K562 (cell line): Measurements from ENCODE around the gene LGALS8. TPM values are rescaled to one million over a fixed set of nuclear protein-coding genes. Genes with fewer than 3 reads are reported as not detected.

Source experiments
- ADNP ChIP-seq: fragments of 200-800 bp; sonication (Bioruptor generic); IDR thresholded peaks from 2 replicates; pipeline ENCODE4 v1.6.1; 2016; ENCODE audit warnings: missing genetic modification characterization, missing compliant biosample characterization
- ATF6 ChIP-seq: sonication (generic); formaldehyde crosslinking; IDR thresholded peaks from 2 replicates; pipeline ENCODE4 v1.4.0; 2020; ENCODE audit warnings: mild to moderate bottlenecking, missing genetic modification reagents
- CHD1 ChIP-seq: fragments of 200-600 bp; sonication (generic); IDR thresholded peaks from one replicate; pipeline ENCODE4 v1.6.1; 2012; ENCODE audit warnings: mild to moderate bottlenecking, moderate library complexity, low read length, inconsistent platforms
- CHD2 ChIP-seq: IDR thresholded peaks from 2 replicates; pipeline ENCODE4 v1.6.1; 2011; ENCODE audit warnings: low read depth, low read length
- DIDO1 ChIP-seq: fragments of 450-650 bp; IDR thresholded peaks from 2 replicates; pipeline ENCODE4 v1.6.1; 2016; ENCODE audit warnings: low read depth, missing biosample characterization, missing genetic modification characterization
- GTF3C2 ChIP-seq: IDR thresholded peaks from 3 replicates; pipeline ENCODE4 v1.6.1; 2011; ENCODE audit warnings: borderline replicate concordance, mild to moderate bottlenecking, moderate library complexity; ENCODE audit not compliant: insufficient read length; ENCODE audit errors: extremely low read depth
- HDAC2 ChIP-seq: fragments of 450-650 bp; IDR thresholded peaks from 2 replicates; pipeline ENCODE4 v1.6.1; 2016; ENCODE audit warnings: mild to moderate bottlenecking
- HDAC3 ChIP-seq: fragments of 450-650 bp; IDR thresholded peaks from 2 replicates; pipeline ENCODE4 v1.6.1; 2018; ENCODE audit warnings: borderline replicate concordance, mild to moderate bottlenecking, moderate library complexity; ENCODE audit not compliant: partially characterized antibody
- HDAC6 ChIP-seq: IDR thresholded peaks from 2 replicates; pipeline ENCODE4 v1.6.1; 2012; ENCODE audit warnings: low read depth, mild to moderate bottlenecking, control low read depth, inconsistent platforms, low read length, moderate library complexity
- HIVEP1 ChIP-seq: fragments of 250-450 bp; sonication (Bioruptor Pico); IDR thresholded peaks from 2 replicates; pipeline ENCODE4 v1.4.0; 2020; ENCODE audit warnings: mild to moderate bottlenecking
- NR2F6 ChIP-seq: fragments of 450-650 bp; formaldehyde crosslinking; IDR thresholded peaks from 2 replicates; pipeline ENCODE4 v1.4.0; 2020; ENCODE audit warnings: mild to moderate bottlenecking
- POLR3G ChIP-seq: IDR thresholded peaks from 2 replicates; pipeline ENCODE4 v1.6.1; 2011; ENCODE audit not compliant: insufficient read length, insufficient replicate concordance; ENCODE audit errors: extremely low read depth
- SIN3A ChIP-seq, 2 experiments: fragments of 150-350 bp in 1 of 2; IDR thresholded peaks; 2 replicates each; pipeline ENCODE4 v1.6.1; 2011 to 2016; ENCODE audit warnings: borderline replicate concordance in 2 of 2, low read depth in 2 of 2, low read length in 2 of 2, mild to moderate bottlenecking in 2 of 2, moderate library complexity in 2 of 2; ENCODE audit not compliant: control insufficient read depth in 1 of 2
- SMARCC2 ChIP-seq: fragments of 450-650 bp; IDR thresholded peaks from 2 replicates; pipeline ENCODE4 v1.6.1; 2017; ENCODE audit warnings: antibody characterized with exemption, moderate library complexity, mild to moderate bottlenecking, low read depth
- SREBF2 ChIP-seq: sonication (generic); formaldehyde crosslinking; IDR thresholded peaks from 2 replicates; pipeline ENCODE4 v1.4.0; 2020; ENCODE audit warnings: mild to moderate bottlenecking, missing genetic modification reagents
- TAL1 ChIP-seq: fragments of 450-650 bp; IDR thresholded peaks from 2 replicates; pipeline ENCODE4 v1.6.1; 2016; ENCODE audit warnings: mild to moderate bottlenecking
- ZKSCAN8 ChIP-seq: fragments of 200-800 bp; sonication (Bioruptor generic); IDR thresholded peaks from 2 replicates; pipeline ENCODE4 v1.6.1; 2016; ENCODE audit warnings: missing genetic modification characterization, missing compliant biosample characterization
- ZNF507 ChIP-seq: conservative IDR thresholded peaks from 2 replicates; pipeline ENCODE4 v1.6.1; 2017; ENCODE audit warnings: missing genetic modification characterization, missing compliant biosample characterization
- ZNF77 ChIP-seq: fragments of 250-450 bp; sonication (Bioruptor Pico); IDR thresholded peaks from 2 replicates; pipeline ENCODE4 v1.5.0; 2020
- polyA plus RNA-seq, 8 experiments: library from polyadenylated mRNA; depleted of rRNA in 4 of 8; stranded (reverse) in 5 of 8; unstranded in 3 of 8; fragments of >200 nt; fragmentation: Nextera tagmentation in 2 of 8; fragmentation: Illumina TruSeq in 1 of 8; extraction: Ambion mirVana in 2 of 8; extraction: Trizol in 1 of 8; gene quantifications; 2 replicates each; pipeline versions ENCODE4 v1.2.1 to v1.2.3, GENCODE V29; 2011 to 2014; ENCODE audit warnings: inconsistent platforms in 1 of 8, missing spikeins in 1 of 8
- total RNA-seq, 7 experiments: library from RNA; depleted of rRNA in 6 of 7; stranded (reverse); fragments of >200 nt in 6 of 7; fragmentation: Illumina TruSeq in 2 of 7; extraction: Trizol in 2 of 7; gene quantifications; 2 replicates each; pipeline versions ENCODE4 v1.2.1 to v1.2.3, GENCODE V29; 2011 to 2021; ENCODE audit warnings: low replicate concordance in 1 of 7
- TF ChIP-seq, protein P1 (sequence below), 2 experiments: fragments of 450-650 bp; IDR thresholded peaks; 2 replicates each; pipeline ENCODE4 v1.6.1; 2016
- TF ChIP-seq, protein P2 (sequence below): fragments of 450-650 bp; formaldehyde crosslinking; IDR thresholded peaks from 2 replicates; pipeline ENCODE4 v1.4.0; 2022; ENCODE audit warnings: mild to moderate bottlenecking, moderate library complexity

The LGALS8 gene
- total and polyA plus RNA-seq, 9 of the 15 experiments (the other 6 are each of a cell fraction or from before 2014, with no cell fraction given) = 57.4 to 87.7 (median 70.3) TPM

DNA sequence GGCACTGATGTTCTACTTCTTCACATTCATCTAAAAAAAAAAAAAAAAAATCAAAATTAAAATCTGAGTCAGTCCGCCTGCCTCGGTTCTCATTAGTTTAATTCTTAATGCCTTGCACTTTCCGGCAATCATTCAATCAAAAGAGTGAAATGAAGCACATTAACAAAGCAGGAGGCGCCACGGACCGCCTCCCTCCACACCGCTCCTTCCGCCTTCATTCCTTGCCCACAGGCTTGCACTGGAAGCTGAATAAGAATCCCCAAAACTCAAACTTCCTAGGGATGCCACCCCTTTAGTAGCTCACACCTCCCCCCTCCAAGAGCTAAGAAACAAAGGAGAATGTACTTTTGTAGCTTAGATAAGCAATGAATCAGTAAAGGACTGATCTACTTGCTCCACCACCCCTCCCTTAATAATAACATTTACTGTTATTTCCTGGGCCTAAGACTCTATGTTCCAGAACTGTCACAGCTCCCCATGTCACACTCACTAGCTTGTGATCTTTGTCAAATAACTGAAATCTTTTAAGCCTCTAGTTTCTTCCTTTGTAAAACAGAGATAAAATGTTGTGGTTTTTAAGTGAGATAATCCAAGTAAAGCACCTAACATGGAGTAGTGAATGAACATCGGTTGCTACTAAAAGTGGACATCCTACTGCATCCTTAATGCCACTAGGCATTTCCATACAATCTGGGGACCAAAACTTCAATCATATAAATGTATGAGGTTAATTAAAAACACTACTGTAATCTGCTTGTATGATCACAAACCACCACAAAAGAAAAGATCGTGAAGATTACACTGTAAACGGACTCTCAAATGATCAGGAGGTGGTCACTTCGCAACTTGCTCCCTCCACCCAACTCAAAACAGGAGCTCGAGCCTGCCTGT is 27.4 kb downstream of the LGALS8 start (continued):
- TF ChIP-seq ATF6 (CRISPR knock-in tag) (no peak), HDAC6 (no peak), HDAC3 (no peak), SIN3A (IDR thresholded peaks at IDR 0.05; ENCODE audit: borderline replicate concordance in 2 of 2, control insufficient read depth in 1 of 2, low read depth in 2 of 2, low read length in 2 of 2) (no peak), ZNF507 (no peak), TAL1 (0 out of 2 replicates have a peak, but pooled peaks have one; percentile 11), DIDO1 (tag) (no peak), CHD2 (no peak), ZNF77 (CRISPR knock-in tag) (no peak), POLR3G (no peak), CHD1 (no peak), SMARCC2 (no peak), ADNP (peak; percentile 88), ZKSCAN8 (CRISPR knock-in tag) (no peak), HIVEP1 (CRISPR knock-in tag) (no peak), SREBF2 (CRISPR knock-in tag) (no peak), GTF3C2 (no peak), NR2F6 (CRISPR knock-in tag) (no peak), HDAC2 (no peak)
- TF ChIP-seq, protein P1, sequence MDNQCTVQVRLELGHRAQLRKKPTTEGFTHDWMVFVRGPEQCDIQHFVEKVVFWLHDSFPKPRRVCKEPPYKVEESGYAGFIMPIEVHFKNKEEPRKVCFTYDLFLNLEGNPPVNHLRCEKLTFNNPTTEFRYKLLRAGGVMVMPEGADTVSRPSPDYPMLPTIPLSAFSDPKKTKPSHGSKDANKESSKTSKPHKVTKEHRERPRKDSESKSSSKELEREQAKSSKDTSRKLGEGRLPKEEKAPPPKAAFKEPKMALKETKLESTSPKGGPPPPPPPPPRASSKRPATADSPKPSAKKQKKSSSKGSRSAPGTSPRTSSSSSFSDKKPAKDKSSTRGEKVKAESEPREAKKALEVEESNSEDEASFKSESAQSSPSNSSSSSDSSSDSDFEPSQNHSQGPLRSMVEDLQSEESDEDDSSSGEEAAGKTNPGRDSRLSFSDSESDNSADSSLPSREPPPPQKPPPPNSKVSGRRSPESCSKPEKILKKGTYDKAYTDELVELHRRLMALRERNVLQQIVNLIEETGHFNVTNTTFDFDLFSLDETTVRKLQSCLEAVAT (IDR thresholded peaks at IDR 0.05) = no peak
- TF ChIP-seq, protein P2, sequence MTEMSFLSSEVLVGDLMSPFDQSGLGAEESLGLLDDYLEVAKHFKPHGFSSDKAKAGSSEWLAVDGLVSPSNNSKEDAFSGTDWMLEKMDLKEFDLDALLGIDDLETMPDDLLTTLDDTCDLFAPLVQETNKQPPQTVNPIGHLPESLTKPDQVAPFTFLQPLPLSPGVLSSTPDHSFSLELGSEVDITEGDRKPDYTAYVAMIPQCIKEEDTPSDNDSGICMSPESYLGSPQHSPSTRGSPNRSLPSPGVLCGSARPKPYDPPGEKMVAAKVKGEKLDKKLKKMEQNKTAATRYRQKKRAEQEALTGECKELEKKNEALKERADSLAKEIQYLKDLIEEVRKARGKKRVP (CRISPR knock-in tag) = no peak; the same call in 1 of the 2 replicates
